Hematopoietic multipotent progenitor cell (in vitro differentiated cells): Measurements from ENCODE around the gene TRAPPC14. TPM values are rescaled to one million over a fixed set of nuclear protein-coding genes. Genes with fewer than 3 reads are reported as not detected.

Source experiments
- total RNA-seq: library from RNA; depleted of rRNA; stranded (reverse); fragments of >200 nt; gene quantifications from one replicate; pipeline ENCODE4 v1.2.3, GENCODE V29; 2012

Gene TRAPPC14
- total RNA-seq, 1 donor = 17.5 TPM

Other genes with a start within 250 kb of the TRAPPC14 start
- 24.8 TPM for gene TRIM4, start 239.2 kb downstream of the TRAPPC14 start, total RNA-seq
- 0.54 TPM for gene GJC3, start 229.1 kb downstream of the TRAPPC14 start, total RNA-seq
- not detected for gene AZGP1, start 182.7 kb downstream of the TRAPPC14 start, total RNA-seq
- gene ZKSCAN1, start 143.1 kb downstream of the TRAPPC14 start, total RNA-seq = 35.3 TPM
- 11.0 TPM for gene ZSCAN21, start 108.9 kb downstream of the TRAPPC14 start, total RNA-seq
- 25.9 TPM for gene ZNF3, start 77.0 kb downstream of the TRAPPC14 start, total RNA-seq
- gene COPS6, start 69.8 kb downstream of the TRAPPC14 start, total RNA-seq = 43.9 TPM
- 217 TPM for gene MCM7, start 57.3 kb downstream of the TRAPPC14 start, total RNA-seq
- 24.8 TPM for gene AP4M1, start 57.1 kb downstream of the TRAPPC14 start, total RNA-seq
- 22.4 TPM for gene TAF6, start 39.4 kb downstream of the TRAPPC14 start, total RNA-seq
- gene CNPY4, start 39.1 kb downstream of the TRAPPC14 start, total RNA-seq = 11.6 TPM
- gene MBLAC1, start 31.8 kb downstream of the TRAPPC14 start, total RNA-seq = 3.5 TPM
- gene LAMTOR4, start 9.8 kb downstream of the TRAPPC14 start, total RNA-seq = 162 TPM
- 0.54 TPM for gene GAL3ST4, start 9.9 kb upstream of the TRAPPC14 start, total RNA-seq
- 6.2 TPM for gene GPC2, start 18.7 kb upstream of the TRAPPC14 start, total RNA-seq
- gene STAG3, start 19.2 kb upstream of the TRAPPC14 start, total RNA-seq = 0.81 TPM
- gene PVRIG, start 61.2 kb upstream of the TRAPPC14 start, total RNA-seq = 0.54 TPM
- gene SPDYE3, start 149.0 kb upstream of the TRAPPC14 start, total RNA-seq = not detected
- gene PILRB, start 199.4 kb upstream of the TRAPPC14 start, total RNA-seq = 39.6 TPM
- gene PILRA, start 214.8 kb upstream of the TRAPPC14 start, total RNA-seq = 2.2 TPM